Nasal cavity respiratory epithelium epithelial cell of viscerocranial mucosa (primary cell): ENCODE data around the gene RAB5B. TPM values are rescaled to one million over a fixed set of nuclear protein-coding genes. Genes with fewer than 3 reads are reported as not detected.

Experiments
- total RNA-seq: library from RNA; depleted of rRNA; stranded (reverse); fragments of >200 nt; gene quantifications from 2 replicates; pipeline ENCODE4 v1.2.3, GENCODE V29; 2014

Gene RAB5B
- 49.9 and 80.6 TPM in 2 replicates for total RNA-seq

GRCh38 chr12:55973599-55974307 lies at the start of gene RAB5B:
Gene RAB5B, plus strand, starts transcription at chr12:55974078. Its CDS starts 12,883 bp downstream, at chr12:55986961.

GRCh38 chr12:55927588-55928502 lies 46.0 kb upstream of the RAB5B start, which contains the start of gene PYM1:
Gene PYM1, minus strand, starts transcription at chr12:55927894. Its CDS starts 133 bp downstream, at chr12:55927761.

DNA sequence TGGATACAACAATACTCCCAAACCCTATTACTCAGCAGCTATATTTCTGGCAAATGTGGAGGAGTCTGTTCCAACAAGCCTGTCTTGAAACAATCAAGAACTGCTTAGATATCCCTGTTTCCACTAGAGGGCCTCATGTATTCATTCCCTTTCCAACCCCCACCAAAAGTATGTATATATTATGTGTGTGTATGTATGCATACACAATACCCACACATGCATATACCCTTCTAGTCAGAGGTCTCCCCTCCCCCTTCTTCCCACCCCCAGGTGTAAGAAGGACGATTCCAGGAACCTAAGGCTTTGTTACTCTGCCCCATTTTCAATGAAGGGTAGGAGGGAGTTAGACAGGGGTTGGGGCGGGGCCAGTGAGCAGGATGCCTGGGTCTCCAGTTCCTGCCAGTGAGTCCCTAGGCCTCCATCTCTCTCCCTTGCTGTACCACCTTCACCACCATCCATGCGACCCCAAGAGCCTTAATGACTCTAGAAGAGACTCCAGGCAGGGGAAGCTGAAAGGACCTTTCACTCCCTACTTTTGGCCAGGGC lies 43.0 kb upstream of the RAB5B start, which contains the start of gene DGKA:
Gene DGKA, plus strand, starts transcription at position 392 of the 546 bp plus-strand sequence. CDS start 5,342 bp downstream, outside the sequence.

GRCh38 chr12:55965941-55966407 lies 7.9 kb upstream of the RAB5B start, which contains the start of gene PMEL:
Gene PMEL, minus strand, starts transcription at chr12:55966042. Its CDS starts 31 bp downstream, at chr12:55966011.

GRCh38 chr12:55966408-55967281 lies 7.2 kb upstream of the RAB5B start, which contains the start of gene CDK2:
Gene CDK2, plus strand, starts transcription at chr12:55966830. Its CDS starts 179 bp downstream, at chr12:55967009.

GRCh38 chr12:55996715-55997534 lies 23.0 kb downstream of the RAB5B start, which contains the start of gene SUOX:
Gene SUOX, plus strand, starts transcription at chr12:55997276. Its CDS starts 4,946 bp downstream, at chr12:56002222.

DNA sequence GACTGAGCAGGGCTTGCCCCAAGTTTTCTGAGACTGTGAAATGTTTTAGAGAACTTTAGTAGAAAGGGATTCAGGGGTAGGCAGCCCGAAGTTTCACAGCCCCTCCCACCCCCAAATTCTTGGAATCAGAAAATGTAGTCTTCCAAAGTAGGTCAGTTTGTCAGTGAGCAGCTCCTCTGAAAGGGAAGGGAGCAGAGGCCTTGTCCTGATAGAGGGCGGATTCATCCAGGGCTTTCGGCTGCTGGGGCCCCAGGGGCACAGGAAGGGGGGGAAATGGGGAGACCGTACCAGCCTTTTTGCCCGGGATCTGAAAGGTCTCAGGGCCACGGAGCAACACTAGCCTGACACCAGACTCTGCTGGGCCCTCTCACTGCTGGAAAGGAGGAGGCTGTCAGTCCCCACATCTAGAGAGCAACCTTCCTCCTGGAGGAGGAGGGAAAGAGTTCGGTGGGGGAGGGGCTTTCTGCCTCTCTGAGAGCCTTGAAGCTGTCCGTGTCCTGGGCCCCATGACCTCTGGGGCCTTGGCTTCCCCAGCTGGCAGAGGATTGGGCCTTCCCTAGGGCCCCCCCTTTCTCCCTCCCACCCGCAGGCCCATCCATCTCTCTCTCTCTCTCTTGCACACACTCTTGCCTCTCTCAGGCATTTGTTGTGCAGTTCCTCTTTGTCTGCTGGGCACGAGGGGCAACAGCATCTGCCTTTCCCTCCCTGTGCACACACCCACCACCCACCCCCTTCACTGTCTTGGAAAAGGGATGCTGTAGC lies 46.7 kb downstream of the RAB5B start, which contains the start of gene IKZF4:
Gene IKZF4, plus strand, starts transcription at position 621 of the 762 bp plus-strand sequence. CDS start 451 bp downstream, outside the sequence.

GRCh38 chr12:56041552-56042429 lies 67.9 kb downstream of the RAB5B start, which contains the start of gene RPS26:
Gene RPS26, plus strand, starts transcription at chr12:56041918. Its CDS starts 249 bp downstream, at chr12:56042167.

Other genes with a start within 250 kb of the RAB5B start
- 605 and 1,092 TPM in 2 replicates for gene CD63, start 245.1 kb upstream of the RAB5B start, total RNA-seq
- gene GDF11, start 231.0 kb upstream of the RAB5B start, total RNA-seq, result 0.34 and 1.3 TPM in 2 replicates
- 79.6 and 88.2 TPM in 2 replicates for gene SARNP, start 156.4 kb upstream of the RAB5B start, total RNA-seq
- 35.2 and 37.4 TPM in 2 replicates for gene ORMDL2, start 156.0 kb upstream of the RAB5B start, total RNA-seq
- gene DNAJC14, start 144.5 kb upstream of the RAB5B start, total RNA-seq, result 37.9 and 41.4 TPM in 2 replicates
- gene MMP19, start 131.1 kb upstream of the RAB5B start, total RNA-seq, result under 0.01 and 0.28 TPM in 2 replicates
- 28.3 and 30.8 TPM in 2 replicates for gene PYM1, start 46.2 kb upstream of the RAB5B start, total RNA-seq
- gene DGKA, start 42.9 kb upstream of the RAB5B start, total RNA-seq, result 72.5 and 117 TPM in 2 replicates
- 1.3 and 1.4 TPM in 2 replicates for gene PMEL, start 8.0 kb upstream of the RAB5B start, total RNA-seq
- 8.3 and 10.6 TPM in 2 replicates for gene CDK2, start 7.2 kb upstream of the RAB5B start, total RNA-seq
- 3.4 and 4.9 TPM in 2 replicates for gene SUOX, start 23.2 kb downstream of the RAB5B start, total RNA-seq
- 0.34 and 1.1 TPM in 2 replicates for gene IKZF4, start 47.0 kb downstream of the RAB5B start, total RNA-seq
- gene RPS26, start 67.8 kb downstream of the RAB5B start, total RNA-seq, result 55.4 and 78.7 TPM in 2 replicates
- gene ERBB3, start 106.1 kb downstream of the RAB5B start, total RNA-seq, result 35.2 and 43.9 TPM in 2 replicates
- 229 and 242 TPM in 2 replicates for gene PA2G4, start 130.5 kb downstream of the RAB5B start, total RNA-seq
- gene RPL41, start 142.6 kb downstream of the RAB5B start, total RNA-seq, result 2,819 and 3,070 TPM in 2 replicates
- gene ZC3H10, start 144.2 kb downstream of the RAB5B start, total RNA-seq, result 2.2 and 4.8 TPM in 2 replicates
- gene ESYT1, start 154.2 kb downstream of the RAB5B start, total RNA-seq, result 235 and 281 TPM in 2 replicates
- 18.1 and 22.6 TPM in 2 replicates for gene MYL6B, start 178.5 kb downstream of the RAB5B start, total RNA-seq
- 432 and 539 TPM in 2 replicates for gene MYL6, start 184.3 kb downstream of the RAB5B start, total RNA-seq
- gene SMARCC2, start 215.4 kb downstream of the RAB5B start, total RNA-seq, result 16.7 and 41.8 TPM in 2 replicates
- gene RNF41, start 247.8 kb downstream of the RAB5B start, total RNA-seq, result 124 and 160 TPM in 2 replicates